MM.1S (cell line): ENCODE data around the gene FAM222B.

Source experiments
- DNase-seq: peaks from one replicate; pipeline ENCODE4 v3.0.0-alpha.2; 2015
- H2AFZ ChIP-seq: fragments of 300-600 bp; sonication (generic); 2 replicates; pipeline ENCODE4 v1.6.0; 2016; ENCODE audit warnings: antibody characterized with exemption, low read length
- H3F3A ChIP-seq: fragments of 300-600 bp; sonication (generic); 2 replicates; pipeline ENCODE4 v1.6.1; 2016; ENCODE audit warnings: mild to moderate bottlenecking, antibody characterized with exemption, low read length, moderate library complexity, mixed read lengths; ENCODE audit not compliant: insufficient read depth
- H3K27ac ChIP-seq: fragments of 300-600 bp; sonication (generic); 2 replicates; pipeline ENCODE4 v1.5.1; 2016; ENCODE audit warnings: mild to moderate bottlenecking, low read length
- H3K27me3 ChIP-seq: fragments of 300-600 bp; sonication (generic); replicated peaks from 2 replicates; pipeline ENCODE4 v1.6.0; 2016; ENCODE audit warnings: low read length; ENCODE audit not compliant: insufficient read depth
- H3K36me3 ChIP-seq: fragments of 300-600 bp; sonication (generic); replicated peaks from 2 replicates; pipeline ENCODE4 v1.6.1; 2016; ENCODE audit warnings: mild to moderate bottlenecking, low read length, mixed read lengths; ENCODE audit not compliant: insufficient read depth
- H3K4me1 ChIP-seq: fragments of 300-600 bp; sonication (generic); 2 replicates; pipeline ENCODE4 v1.6.1; 2016; ENCODE audit warnings: low read length, mixed read lengths
- H3K4me2 ChIP-seq: fragments of 300-600 bp; sonication (generic); 2 replicates; pipeline ENCODE4 v1.6.0; 2016; ENCODE audit warnings: low read depth, low read length
- H3K4me3 ChIP-seq: fragments of 300-600 bp; sonication (generic); 2 replicates; pipeline ENCODE4 v1.5.1; 2016; ENCODE audit warnings: low read length, mixed read lengths
- H3K79me2 ChIP-seq: fragments of 300-600 bp; sonication (generic); 2 replicates; pipeline ENCODE4 v1.6.1; 2016; ENCODE audit warnings: mixed run types, low read length, mixed read lengths
- H3K9ac ChIP-seq: fragments of 300-600 bp; sonication (generic); 2 replicates; pipeline ENCODE4 v1.6.1; 2016; ENCODE audit warnings: low read length, mixed read lengths
- H3K9me2 ChIP-seq: fragments of 300-600 bp; sonication (generic); replicated peaks from 2 replicates; pipeline ENCODE4 v1.6.1; 2016; ENCODE audit warnings: mild to moderate bottlenecking, low read length, mixed read lengths; ENCODE audit not compliant: insufficient read depth
- H3K9me3 ChIP-seq: fragments of 300-600 bp; sonication (generic); replicated peaks from 2 replicates; pipeline ENCODE4 v1.6.1; 2016; ENCODE audit warnings: mild to moderate bottlenecking, low read length, mixed read lengths; ENCODE audit not compliant: insufficient read depth
- H4K20me1 ChIP-seq: fragments of 300-600 bp; sonication (generic); 2 replicates; pipeline ENCODE4 v1.6.1; 2016; ENCODE audit warnings: mild to moderate bottlenecking, low read length, moderate library complexity, mixed read lengths; ENCODE audit not compliant: insufficient read depth
- CTCF ChIP-seq: fragments of 300-600 bp; sonication (generic); IDR thresholded peaks from 2 replicates; pipeline ENCODE4 v1.5.1; 2016; ENCODE audit warnings: antibody characterized with exemption, low read length, mixed read lengths
- EZH2 ChIP-seq: fragments of 300-600 bp; sonication (generic); optimal IDR thresholded peaks from 2 replicates; pipeline ENCODE3; 2017; ENCODE audit warnings: low read depth, mild to moderate bottlenecking, antibody characterized with exemption, low read length, mixed read lengths
- EZH2phosphoT487 ChIP-seq: fragments of 300-600 bp; sonication (generic); IDR thresholded peaks from 2 replicates; pipeline ENCODE4 v1.6.1; 2018; ENCODE audit warnings: antibody characterized with exemption, low read length

FAM222B gene

GRCh38 chr17:28864991-28865849 lies 22.6 kb upstream of the FAM222B start:
- no peak for DNase-seq
- no peak overlapping the region for H2AFZ ChIP-seq
- H3K9me3 ChIP-seq = no peaks in the 10 kb centered on the region
- H3K4me2 ChIP-seq = no peak overlapping the region
- TF ChIP-seq EZH2 (no peak), CTCF (no peak), EZH2phosphoT487 (no peak)
- H3K36me3 ChIP-seq = 0 out of 2 replicates have a peak, but pooled peaks cover 2% of the 10 kb centered on the region
- no peak overlapping the region for H3K9ac ChIP-seq
- H3K4me1 ChIP-seq = no peaks in the 10 kb centered on the region
- H3F3A ChIP-seq = no peaks in the 10 kb centered on the region
- H3K27ac ChIP-seq = no peak overlapping the region
- H4K20me1 ChIP-seq = no peaks in the 10 kb centered on the region
- H3K27me3 ChIP-seq = no peaks in the 10 kb centered on the region
- no peaks in the 10 kb centered on the region for H3K9me2 ChIP-seq
- H3K79me2 ChIP-seq = no peaks in the 10 kb centered on the region
- no peak overlapping the region for H3K4me3 ChIP-seq

GRCh38 chr17:28863953-28864352 lies 21.4 kb upstream of the FAM222B start:
- Histone ChIP-seq H3K27me3 (no peaks in the 10 kb centered on the region), H3K9me3 (no peaks in the 10 kb centered on the region), H3K9me2 (no peaks in the 10 kb centered on the region), H3K4me2 (no peak overlapping the region), H3K9ac (no peak overlapping the region), H3K36me3 (0 out of 2 replicates have a peak, but pooled peaks cover 2% of the 10 kb centered on the region), H2AFZ (no peak overlapping the region), H3K4me1 (no peaks in the 10 kb centered on the region), H3K79me2 (no peaks in the 10 kb centered on the region), H3K4me3 (no peak overlapping the region), H3F3A (no peaks in the 10 kb centered on the region), H4K20me1 (no peaks in the 10 kb centered on the region), H3K27ac (no peak overlapping the region)
- DNase-seq = no peak
- TF ChIP-seq EZH2 = no peak
- no peak for TF ChIP-seq CTCF
- TF ChIP-seq EZH2phosphoT487 = no peak

GRCh38 chr17:28862561-28862960 lies 20.0 kb upstream of the FAM222B start:
- Histone ChIP-seq H3K9me2 (no peaks in the 10 kb centered on the region), H2AFZ (no peak overlapping the region), H3K9me3 (no peaks in the 10 kb centered on the region), H3K4me3 (no peak overlapping the region), H3F3A (no peaks in the 10 kb centered on the region), H3K27ac (no peak overlapping the region), H3K9ac (no peak overlapping the region), H3K79me2 (no peaks in the 10 kb centered on the region), H3K27me3 (no peaks in the 10 kb centered on the region), H4K20me1 (no peaks in the 10 kb centered on the region), H3K4me1 (no peaks in the 10 kb centered on the region), H3K4me2 (no peak overlapping the region), H3K36me3 (0 out of 2 replicates have a peak, but pooled peaks cover 2% of the 10 kb centered on the region)
- TF ChIP-seq CTCF = no peak
- TF ChIP-seq EZH2phosphoT487 = no peak
- TF ChIP-seq EZH2 = no peak
- DNase-seq = no peak
